GM12891 (cell line): ENCODE data around the gene C3.

Source experiments
- PAX5 ChIP-seq: IDR thresholded peaks from 2 replicates; pipeline ENCODE4 v1.6.1; 2011; ENCODE audit warnings: low read length, moderate library complexity, mild to moderate bottlenecking; ENCODE audit not compliant: insufficient read depth, severe bottlenecking
- POLR2A ChIP-seq: IDR thresholded peaks from 2 replicates; pipeline ENCODE4 v1.6.1; 2011; ENCODE audit warnings: low read depth, low read length, control low read depth
- POLR2AphosphoS5 ChIP-seq: IDR thresholded peaks from 2 replicates; pipeline ENCODE4 v1.6.1; 2011; ENCODE audit warnings: low read depth, low read length, control low read depth
- POU2F2 ChIP-seq: IDR thresholded peaks from 2 replicates; pipeline ENCODE4 v1.6.1; 2011; ENCODE audit warnings: low read depth, mild to moderate bottlenecking, control low read depth, low read length, moderate library complexity
- SPI1 ChIP-seq: IDR thresholded peaks from 2 replicates; pipeline ENCODE4 v1.6.1; 2011; ENCODE audit warnings: low read depth, low read length, control low read depth
- TAF1 ChIP-seq: IDR thresholded peaks from 2 replicates; pipeline ENCODE4 v1.6.1; 2011; ENCODE audit warnings: low read depth, low read length, control low read depth

DNA sequence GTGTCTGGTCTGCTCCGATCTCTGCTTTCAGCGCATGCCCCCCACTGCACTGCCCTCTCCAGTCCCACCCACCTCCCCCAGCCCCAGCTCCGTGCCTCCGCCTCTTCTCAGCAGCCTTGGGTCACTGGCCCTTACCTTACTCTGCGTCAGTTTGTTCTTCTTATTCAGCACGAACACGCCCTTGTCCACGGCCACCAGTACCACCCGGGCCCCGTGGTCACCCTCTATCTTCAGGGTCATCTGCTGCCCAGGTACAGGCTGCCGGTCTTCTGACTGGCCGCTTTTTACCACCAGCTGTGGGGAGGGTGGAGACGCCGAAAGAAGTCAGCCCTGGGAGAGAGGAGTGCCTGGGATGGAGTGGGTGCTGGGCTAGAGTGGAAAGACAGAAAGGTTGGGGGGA lies 10.9 kb downstream of the C3 start:
- TF ChIP-seq POLR2AphosphoS5 (no peak), POLR2A (no peak), TAF1 (no peak), POU2F2 (no peak), SPI1 (no peak), PAX5 (no peak)
